GM12872 (cell line): ENCODE results near the gene TMTC1.

Experiments used
- CTCF ChIP-seq: IDR thresholded peaks from 3 replicates; pipeline ENCODE4 v1.5.1; 2011; ENCODE audit warnings: low read depth, mild to moderate bottlenecking, low read length, moderate library complexity; ENCODE audit not compliant: insufficient read depth

Gene TMTC1

GRCh38 chr12:29707846-29708245, 75.9 kb downstream of the TMTC1 start:
- no peak for TF ChIP-seq CTCF

- no peak for TF ChIP-seq CTCF
Measured at GRCh38 chr12:29706311-29706710, 77.4 kb downstream of the TMTC1 start.

- no peak for TF ChIP-seq CTCF
Measured at GRCh38 chr12:29703528-29703927, 80.2 kb downstream of the TMTC1 start.

GRCh38 chr12:29702972-29703371, 80.8 kb downstream of the TMTC1 start:
- TF ChIP-seq CTCF = no peak

- no peak for TF ChIP-seq CTCF
Measured at GRCh38 chr12:29702222-29702621, 81.5 kb downstream of the TMTC1 start.

GRCh38 chr12:29700761-29701481, 82.8 kb downstream of the TMTC1 start:
- no peak for TF ChIP-seq CTCF

- no peak for TF ChIP-seq CTCF
Measured at GRCh38 chr12:29698756-29699155, 85.0 kb downstream of the TMTC1 start.

- TF ChIP-seq CTCF = no peak
Measured at GRCh38 chr12:29695800-29696199, 87.9 kb downstream of the TMTC1 start.
